Skeletal muscle cell (primary cell): Measurements from ENCODE around the gene NBPF26.
"Not testable (repeated sequence)": the region's sequence is repeated elsewhere in the genome, so short reads cannot be mapped to it uniquely, and the experiment has no call there.

Source experiments
- DNase-seq: peaks from one replicate; pipeline ENCODE4 v3.0.0-alpha.2; 2010; ENCODE audit warnings: low read depth
- H3K4me3 ChIP-seq: 2 replicates; pipeline ENCODE4 v1.5.1; 2011; ENCODE audit warnings: low read depth, mild to moderate bottlenecking, control low read depth, low read length, moderate library complexity

NBPF26 gene

GRCh38 chr1:120723715-120724402 is at the start of gene NBPF26:
NBPF26 (plus strand) TSS chr1:120723945.
- peak; percentile 71 for DNase-seq
- H3K4me3 ChIP-seq, result peak within 1 kb of the TSS; percentile 64

GRCh38 chr1:120680106-120680819 is 43.5 kb upstream of the NBPF26 start:
- DNase-seq, H3K4me3 ChIP-seq: not testable (repeated sequence)

- not testable (repeated sequence) for DNase-seq, H3K4me3 ChIP-seq
Observed at GRCh38 chr1:120680938-120681337, 42.8 kb upstream of the NBPF26 start.

DNA sequence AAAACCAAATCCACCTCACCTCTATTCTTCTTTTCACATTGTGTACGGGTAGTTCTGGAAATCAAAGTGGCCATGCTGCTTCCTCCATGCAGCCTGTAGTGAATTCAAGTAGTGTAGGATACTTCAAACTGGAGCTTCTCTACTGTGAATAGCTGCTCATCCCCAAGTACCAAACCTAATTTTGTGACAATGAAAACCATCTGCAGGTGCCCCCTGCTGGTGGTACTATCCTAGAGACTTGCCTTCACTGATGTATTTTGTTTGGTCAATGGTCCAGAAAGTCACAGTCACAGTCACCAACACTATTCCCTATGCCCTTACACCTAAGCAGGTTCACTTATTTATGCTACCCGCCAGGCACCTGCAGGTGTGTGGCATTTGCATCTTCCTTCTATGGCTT is 39.3 kb upstream of the NBPF26 start:
- H3K4me3 ChIP-seq, DNase-seq: not testable (repeated sequence)

GRCh38 chr1:120685622-120686021 is 38.1 kb upstream of the NBPF26 start:
- H3K4me3 ChIP-seq, DNase-seq: not testable (repeated sequence)

DNA sequence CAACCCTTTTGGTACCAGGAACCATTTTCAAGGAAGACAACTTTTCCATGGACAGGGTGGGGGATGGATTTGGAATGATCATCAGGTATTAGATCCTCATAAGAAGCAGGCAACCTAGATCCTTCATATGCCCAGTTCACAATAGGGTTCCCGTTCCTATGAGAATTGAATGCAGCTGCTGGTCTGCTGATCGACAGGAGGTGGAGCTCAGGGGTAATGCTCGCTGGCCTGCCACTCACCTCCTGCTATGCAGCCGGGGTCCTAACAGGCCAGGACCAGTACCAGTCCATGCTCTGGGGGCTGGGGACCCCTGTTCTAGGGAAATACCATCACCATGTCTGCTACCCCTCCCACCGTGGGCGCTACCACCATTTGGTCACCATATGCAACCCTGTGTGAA is 36.5 kb upstream of the NBPF26 start:
- DNase-seq, H3K4me3 ChIP-seq: not testable (repeated sequence)

DNA sequence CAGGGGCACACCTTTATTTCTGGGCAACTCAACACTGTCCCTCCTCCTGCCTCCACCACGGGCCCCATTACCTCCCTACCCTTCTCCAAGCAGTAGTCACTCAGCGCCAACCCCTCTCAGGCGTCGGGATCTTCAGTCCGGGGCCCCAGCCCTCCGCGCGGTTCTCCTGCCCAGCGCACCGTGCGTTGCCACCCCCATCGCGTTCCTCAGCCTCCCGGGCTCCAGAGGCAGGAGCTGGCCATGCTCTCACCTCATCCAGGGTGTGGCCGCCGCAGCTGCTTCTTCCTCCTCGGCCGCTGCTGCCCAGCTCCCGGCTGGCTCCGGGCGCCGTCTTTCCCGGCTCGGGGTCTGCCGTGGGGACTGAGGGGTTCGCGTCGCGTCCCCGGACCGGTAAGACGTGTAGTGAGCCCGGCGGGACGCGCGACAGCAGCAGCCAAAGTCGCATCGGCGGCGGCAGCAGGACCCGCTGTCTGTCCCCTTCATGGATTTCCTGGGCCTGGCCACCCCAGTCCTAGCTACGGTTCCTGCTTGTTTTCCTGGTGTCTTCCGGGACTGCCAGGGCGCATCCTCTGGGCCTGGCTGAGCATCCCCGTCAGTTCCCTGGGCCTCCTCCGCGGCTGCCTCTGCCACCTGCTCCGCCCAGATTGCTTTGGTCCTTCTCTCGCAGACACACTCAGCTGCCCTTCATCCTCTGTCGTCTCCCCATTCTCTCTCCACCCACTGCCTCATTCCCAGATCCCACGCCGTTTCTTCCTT is 22.8 kb upstream of the NBPF26 start:
- H3K4me3 ChIP-seq, result peak overlapping the region; percentile 22
- DNase-seq, result not testable (repeated sequence)

DNA sequence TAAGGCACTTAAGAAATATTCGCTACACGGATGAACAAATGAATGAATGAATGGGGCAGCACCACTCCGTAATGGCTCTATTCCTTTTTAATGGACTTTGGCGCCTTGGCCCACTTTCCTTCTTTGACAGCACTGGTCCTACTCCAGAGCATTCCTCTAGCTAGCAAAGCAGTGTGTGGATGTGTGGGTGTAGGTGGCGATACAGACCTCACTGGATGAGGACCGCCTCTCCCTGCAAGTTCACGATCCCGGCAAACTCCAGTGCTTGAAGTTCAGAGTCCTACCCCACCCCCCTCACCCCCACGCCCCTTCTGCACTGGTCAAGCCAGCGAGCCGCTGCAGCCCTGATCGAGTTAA is 409 bp upstream of the NBPF26 start:
- DNase-seq, result not testable (repeated sequence)

GRCh38 chr1:120724507-120724906 is 762 bp downstream of the NBPF26 start:
- DNase-seq, result not testable (repeated sequence)
- H3K4me3 ChIP-seq, result peak overlapping the region; percentile 64

More for the DNA sequence above, 409 bp upstream of the NBPF26 start:
- not testable (repeated sequence) for H3K4me3 ChIP-seq

DNA sequence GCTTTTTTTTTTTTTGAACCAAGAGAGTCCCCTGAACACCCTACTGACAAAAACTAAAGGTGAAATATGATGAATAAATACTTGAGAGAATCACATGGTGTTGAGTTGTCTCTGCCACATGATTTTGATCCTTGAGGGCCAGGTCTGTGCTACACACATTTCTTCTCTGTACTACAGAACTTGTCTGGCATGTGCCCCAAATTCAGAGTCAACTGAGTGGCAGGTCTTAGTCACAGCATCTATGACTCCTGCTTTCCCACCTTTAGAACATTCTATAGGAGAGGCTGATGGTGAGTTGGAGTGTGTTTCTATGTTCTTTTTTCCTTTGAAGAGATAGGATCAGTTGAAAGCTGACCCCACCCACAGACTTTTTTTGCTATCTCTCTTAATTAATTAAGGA is 5.1 kb downstream of the NBPF26 start:
- DNase-seq, H3K4me3 ChIP-seq: not testable (repeated sequence)

DNA sequence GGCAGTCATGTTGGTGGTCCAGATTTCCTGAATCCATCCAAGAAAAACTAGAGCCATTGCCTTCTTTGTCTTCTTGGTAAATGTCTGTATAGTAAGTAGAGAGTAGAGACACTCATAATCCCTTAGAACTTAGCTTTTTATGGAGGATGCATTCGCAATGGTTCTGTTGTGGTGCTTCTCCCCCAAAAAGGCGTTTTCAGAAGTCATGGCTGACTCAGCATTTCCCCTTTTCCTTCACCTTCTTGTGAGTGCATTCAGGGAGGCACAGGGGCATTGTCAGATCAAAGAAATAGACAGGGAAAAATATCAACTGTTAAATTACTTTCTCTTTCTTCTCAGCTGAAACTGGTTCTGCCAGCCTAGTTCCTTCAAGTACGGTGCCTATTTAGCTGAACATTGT is 45.3 kb downstream of the NBPF26 start:
- DNase-seq, result not testable (repeated sequence)

DNA sequence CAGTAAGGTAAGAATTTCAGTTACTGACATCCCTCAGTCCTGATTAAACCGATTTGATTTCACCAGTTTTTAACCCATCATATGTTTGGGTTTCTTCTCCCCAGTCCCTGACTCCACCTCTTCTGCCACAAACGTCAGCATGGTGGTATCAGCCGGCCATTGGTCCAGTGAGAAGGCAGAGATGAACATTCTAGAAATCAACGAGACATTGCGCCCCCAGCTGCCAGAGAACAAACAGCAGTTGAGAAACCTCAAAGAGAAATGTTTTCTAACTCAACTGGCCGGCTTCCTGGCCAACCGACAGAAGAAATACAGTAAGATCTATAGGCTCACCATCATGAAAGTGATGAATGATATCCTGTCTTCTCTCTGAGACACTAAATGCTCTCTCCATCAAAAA is 81.7 kb downstream of the NBPF26 start:
- not testable (repeated sequence) for DNase-seq, H3K4me3 ChIP-seq

More for the DNA sequence above, 45.3 kb downstream of the NBPF26 start:
- H3K4me3 ChIP-seq, result not testable (repeated sequence)

GRCh38 chr1:120811822-120812221 is 88.1 kb downstream of the NBPF26 start:
- DNase-seq, H3K4me3 ChIP-seq: not testable (repeated sequence)

GRCh38 chr1:120825051-120825450 is 101.3 kb downstream of the NBPF26 start:
- DNase-seq, H3K4me3 ChIP-seq: not testable (repeated sequence)

GRCh38 chr1:120826623-120827022 is 102.9 kb downstream of the NBPF26 start:
- not testable (repeated sequence) for DNase-seq, H3K4me3 ChIP-seq

DNA sequence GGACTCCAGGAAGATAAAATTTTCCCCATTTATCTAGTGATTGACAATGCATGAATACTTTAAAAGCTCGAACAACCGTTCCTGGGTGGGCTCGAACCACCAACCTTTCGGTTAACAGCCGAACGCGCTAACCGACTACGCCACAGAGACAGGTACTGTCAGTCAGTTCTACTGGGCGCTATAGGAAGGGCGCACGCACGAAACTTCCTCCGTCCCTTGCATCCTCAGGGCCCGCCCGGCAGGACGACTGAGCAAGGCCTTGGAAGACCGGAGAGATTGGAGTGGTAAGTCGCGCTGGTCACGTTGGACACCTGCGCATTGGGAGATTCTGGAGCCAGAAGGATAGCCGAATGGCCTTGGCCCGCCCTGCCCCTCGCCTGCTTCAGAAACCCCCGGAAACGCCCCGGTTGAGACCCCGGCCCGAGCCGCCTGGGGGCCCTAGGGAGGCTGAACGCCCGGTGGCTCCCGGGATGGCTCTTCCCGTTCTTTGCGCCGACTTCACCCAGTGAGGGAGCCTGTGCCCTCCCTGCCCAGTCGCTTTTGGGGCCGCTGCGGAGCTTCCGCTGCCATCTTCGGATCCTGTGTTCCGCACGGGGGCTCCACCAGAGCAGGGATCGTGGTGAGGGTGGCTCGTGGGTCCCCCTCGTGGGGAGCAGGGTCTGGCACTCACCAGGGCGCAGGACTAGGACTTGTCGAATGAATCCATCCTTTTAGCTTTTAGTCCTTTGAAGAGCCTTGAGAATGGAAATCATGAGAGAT is 120.6 kb downstream of the NBPF26 start:
- not testable (repeated sequence) for DNase-seq
- peak overlapping the region; percentile 51 for H3K4me3 ChIP-seq

GRCh38 chr1:120844945-120845330 is 121.2 kb downstream of the NBPF26 start:
- DNase-seq, result not testable (repeated sequence)
- H3K4me3 ChIP-seq, result peak overlapping the region; percentile 35

DNA sequence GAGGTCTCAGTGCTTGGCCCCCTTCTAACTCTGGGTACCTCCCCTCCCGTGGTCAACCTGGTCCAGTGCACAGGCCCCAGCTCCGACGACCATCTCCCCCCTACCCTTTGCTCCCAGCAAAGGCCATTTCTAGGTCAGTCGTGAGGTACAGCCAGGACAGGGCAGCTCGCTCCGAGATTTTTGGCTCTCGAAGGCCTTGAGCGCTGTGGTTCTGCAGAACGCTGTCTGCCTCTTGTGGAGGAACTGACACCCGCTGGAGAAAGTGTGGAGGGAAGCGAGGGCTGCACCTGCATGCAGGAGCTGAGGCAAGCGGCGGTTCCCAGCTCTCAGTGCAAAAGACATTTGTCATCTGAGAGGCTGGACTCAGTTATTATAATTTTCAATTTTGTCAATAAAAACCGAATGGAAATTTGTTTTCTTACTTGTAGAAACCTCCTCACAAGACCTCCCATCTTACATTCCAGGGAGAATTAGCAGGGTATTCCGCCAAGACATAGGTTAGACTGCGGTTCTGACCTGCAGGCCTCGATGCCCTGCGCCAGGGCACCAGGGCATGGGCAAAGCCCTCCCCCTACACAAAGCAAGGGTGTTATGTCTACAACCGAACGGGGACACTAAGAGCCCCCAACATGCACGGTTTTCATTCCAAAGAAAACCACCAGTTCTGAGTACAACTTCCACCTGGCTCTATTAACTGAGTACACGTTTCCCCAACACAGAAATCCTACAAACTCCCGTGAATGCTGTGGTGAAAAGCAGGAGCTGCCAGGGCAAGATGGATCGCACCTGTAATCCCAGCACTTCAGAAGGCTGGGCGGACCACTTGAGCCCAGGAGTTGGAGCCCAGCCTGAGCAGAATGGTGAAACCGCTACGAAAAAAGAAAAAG is 125.9 kb downstream of the NBPF26 start:
- not testable (repeated sequence) for DNase-seq, H3K4me3 ChIP-seq

DNA sequence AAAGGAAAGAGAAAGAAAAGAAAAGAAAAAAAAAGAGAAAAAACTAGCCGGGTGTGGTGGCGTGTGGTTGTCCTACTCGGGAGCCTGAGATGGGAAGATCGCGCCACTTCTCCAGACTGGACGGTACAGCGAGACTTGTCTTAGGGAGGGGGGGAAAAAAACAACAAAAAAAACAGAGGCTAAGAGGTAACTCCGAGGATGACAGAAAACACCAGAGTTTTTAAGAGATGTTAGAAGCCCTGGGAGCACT is 126.5 kb downstream of the NBPF26 start:
- not testable (repeated sequence) for H3K4me3 ChIP-seq
- DNase-seq, result peak; percentile 65
